HG02943 (cell line): ENCODE measurements around the gene PRMT7.

ENCODE experiments used
- ATAC-seq: cut with Tn5 transposase; IDR thresholded peaks from one replicate; pipeline ENCODE4 v1.9.1; 2021; ENCODE audit warnings: mild to moderate bottlenecking, low read depth, moderate library complexity; ENCODE audit not compliant: unreplicated experiment

Gene PRMT7

DNA sequence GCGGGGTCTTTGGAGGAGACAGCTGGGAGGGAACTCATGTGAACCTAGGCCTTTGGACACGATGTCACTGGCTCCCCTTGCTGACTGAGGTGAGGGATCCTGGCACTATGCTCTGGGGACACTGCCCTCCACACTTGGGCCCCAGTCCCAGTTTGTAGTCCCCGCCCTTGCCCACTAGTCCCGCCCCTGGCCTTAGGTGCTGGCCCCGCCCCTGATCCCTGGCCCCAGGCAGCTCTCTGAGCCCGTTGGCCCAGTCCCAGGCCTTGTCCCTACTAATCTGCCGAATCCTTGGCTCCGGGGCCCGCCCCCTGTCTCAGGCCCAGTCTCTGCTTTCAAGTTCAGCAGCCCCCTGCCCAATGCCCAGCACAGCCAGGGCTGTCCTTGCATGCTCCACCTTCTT lies 76.5 kb downstream of the PRMT7 start:
- no peak for ATAC-seq

DNA sequence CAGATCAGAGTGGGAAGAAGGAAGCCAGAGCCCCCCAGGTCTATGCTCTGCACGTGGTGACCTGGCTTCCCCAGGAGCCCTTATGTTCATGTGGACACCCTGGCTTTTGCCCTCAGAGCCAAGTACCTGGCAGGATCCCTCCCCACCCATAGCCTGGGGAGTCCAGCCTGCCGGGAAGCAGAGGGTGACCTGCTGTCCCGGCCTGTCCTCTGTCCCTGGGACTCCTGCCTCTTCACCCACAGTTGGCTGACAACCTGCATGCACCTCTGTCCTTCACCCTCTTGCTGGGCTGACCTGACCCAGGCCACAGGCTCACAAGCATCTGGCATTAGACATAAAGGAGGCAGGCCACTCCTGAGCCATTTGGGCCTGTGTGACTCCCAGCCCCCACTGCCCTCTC lies 77.3 kb downstream of the PRMT7 start:
- ATAC-seq: no peak

DNA sequence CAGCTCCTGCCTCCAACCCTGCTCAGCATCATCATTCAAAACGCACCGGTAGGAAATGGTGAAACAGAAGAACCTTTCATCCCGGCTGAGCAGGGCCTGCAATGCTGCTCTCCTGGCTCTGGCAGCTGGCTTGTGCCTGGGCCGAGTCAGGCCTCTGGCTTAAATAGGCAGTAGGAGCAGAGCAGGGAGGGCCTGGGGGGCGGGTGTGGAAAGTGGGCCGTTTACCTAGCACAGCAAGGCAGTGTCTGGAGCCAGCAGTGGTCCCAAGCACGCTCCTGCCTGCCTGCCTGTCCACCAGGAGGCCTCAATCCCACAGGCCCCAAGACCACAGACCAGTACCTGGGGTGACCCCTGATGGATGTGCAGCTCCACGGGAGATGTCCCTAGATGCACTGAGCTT lies 78.2 kb downstream of the PRMT7 start:
- ATAC-seq: no peak

DNA sequence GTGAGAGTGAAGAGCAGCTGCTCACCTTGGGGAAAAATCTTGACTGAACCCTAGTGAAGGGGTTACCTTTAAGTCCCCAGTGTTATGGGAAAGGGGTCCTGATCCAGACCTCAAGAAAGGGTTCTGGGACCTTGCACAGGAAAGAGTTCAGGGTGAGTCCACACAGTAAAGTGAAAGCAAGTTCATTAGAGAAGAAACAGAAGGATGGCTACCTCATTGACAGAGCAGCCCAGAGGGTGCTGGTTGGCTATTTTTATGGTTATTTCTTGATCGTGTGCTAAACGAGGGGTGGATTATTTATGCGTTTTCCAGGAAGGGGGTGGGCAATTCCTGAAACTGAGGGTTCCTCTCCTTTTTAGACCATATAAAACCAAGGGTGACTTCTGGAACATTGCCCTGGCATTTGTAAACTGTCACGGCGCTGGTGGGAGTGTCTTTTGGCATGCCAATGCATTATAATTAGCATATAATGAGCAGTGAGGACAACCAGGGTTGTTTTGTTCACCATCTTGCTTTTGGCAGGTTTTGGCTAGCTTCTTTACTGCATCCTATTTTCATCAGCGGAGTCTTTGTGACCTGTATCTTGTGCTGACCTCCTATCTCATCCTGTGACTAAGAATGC lies 79.0 kb downstream of the PRMT7 start:
- no peak for ATAC-seq

DNA sequence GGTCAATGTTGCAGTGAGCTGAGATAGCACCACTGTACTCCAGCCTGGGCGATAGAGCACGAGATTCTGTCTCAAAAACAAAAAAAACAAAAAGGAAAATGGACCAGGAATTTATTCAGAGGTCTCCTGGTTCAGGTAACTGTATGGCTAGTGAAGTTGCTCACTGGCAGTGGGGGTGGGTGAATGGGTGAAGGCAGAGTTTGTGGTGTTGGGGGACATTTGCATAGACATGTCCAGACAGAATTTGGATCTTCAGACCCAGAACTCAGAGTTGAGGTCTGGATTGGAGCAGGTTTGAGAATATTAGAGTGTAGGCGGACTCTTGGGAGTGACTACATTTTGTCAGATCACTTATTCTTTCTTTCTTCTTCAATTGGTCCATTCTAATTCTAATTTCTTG lies 82.5 kb downstream of the PRMT7 start:
- no peak for ATAC-seq

DNA sequence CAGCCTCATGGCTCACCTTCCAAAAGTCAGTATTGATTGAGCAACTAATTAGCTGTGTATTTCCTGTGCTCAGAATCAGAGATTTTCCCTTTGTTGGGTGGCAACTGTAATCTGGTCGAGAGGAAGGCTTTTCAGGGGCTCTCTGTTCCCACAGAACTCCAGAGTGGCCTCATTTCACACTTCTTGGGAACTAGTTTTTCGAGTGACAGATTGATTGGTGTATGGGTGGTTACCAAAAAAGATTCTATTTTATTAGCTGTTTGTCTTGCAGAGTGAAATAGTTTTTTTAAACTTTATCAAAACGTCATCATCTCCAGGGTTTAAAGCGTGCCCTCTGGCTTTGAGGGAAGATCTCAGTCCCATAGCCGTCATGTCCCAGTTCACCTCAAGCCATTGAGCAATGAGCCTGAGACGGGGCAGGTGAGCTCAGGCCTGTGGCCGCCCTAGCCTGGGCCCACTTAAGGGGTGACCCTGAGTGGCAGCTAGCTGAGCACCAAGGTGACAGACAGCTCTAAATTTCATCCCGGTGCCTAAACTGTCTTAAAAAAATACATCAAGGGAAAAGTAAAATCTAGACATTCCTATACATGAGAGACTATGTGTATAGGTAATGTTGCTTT lies 84.5 kb downstream of the PRMT7 start:
- ATAC-seq: no peak

DNA sequence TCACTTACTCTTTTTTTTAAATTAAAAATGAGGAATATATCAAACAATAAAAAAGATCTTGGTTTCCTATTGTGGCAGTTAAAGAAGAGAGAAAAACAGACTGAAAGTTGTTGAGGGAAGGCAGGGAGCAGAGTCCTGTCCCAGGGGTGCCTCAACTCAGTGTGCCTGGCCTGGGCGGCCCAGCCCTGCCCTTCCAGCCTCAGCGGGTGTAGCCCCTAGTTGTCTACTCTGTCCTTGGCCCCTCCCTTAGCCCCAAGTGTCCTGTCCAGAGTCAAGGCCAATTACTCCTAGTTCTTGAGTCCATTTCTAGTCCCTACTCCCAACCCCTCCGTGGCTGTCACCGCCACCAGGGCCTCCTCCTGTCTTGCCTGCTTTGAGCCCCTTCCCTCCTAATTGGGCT lies 85.0 kb downstream of the PRMT7 start:
- no peak for ATAC-seq

DNA sequence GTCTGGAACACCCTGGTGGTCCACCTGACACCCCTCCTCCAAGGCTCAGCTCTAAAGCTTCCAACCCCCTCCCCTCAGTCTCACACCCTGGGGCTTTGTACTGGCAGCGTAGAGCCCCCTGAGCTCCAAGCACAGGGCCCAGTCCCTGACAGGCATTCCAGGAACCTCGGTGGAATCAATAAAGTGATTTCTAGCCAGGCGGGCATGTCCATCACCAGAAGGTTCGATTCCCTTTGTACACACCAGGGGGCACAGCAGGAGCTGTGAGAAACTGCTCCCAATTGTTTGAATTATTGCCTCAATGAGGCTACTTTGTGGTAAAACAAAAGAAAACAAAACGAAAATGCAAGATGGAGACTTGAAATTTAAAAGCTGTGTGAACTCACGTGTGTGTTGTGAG lies 85.7 kb downstream of the PRMT7 start:
- no peak for ATAC-seq

DNA sequence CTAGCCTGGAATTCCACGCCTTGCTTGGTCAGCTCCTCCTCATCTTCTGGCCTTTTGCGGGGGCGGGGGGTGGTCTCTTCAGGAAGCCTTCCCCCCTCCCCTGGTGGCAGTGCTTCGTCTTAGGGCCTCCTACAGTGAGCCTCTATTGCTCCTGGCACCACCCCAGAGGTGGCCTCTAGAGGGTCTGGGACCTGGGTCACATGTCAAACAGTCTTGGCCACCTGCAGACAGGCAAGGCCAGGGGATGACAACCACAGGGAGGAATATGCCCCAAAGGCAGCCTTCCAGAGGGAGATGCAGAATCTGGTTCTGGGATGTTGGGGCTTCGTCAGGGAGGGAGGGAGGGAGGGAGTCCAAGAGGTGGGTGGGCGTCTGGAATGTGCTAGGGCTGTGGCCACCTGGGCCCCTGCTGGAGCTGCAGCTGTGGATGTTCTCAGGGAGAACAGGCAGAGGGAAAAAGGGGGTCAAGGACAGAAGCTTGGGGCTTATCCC lies 86.9 kb downstream of the PRMT7 start:
- no peak for ATAC-seq

DNA sequence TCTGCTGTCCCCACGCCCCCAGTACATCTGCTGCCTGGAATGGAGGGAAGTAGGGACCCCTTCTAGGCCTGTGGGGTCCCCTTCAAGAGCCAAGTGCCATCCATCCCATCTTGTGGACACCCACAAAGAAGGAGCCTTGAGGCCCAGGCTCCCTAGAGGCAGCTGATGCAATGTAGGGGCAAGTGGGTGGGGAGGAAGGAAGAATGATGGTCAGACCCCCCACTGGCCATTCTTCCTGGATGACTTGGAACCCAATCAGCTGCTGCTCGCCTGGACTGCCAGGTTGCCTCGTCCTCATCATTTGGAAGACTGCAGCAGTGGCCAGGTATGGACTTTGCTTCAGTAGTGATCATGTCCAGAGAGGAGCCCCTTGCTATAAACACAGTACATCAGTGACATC lies 88.6 kb downstream of the PRMT7 start:
- no peak for ATAC-seq

DNA sequence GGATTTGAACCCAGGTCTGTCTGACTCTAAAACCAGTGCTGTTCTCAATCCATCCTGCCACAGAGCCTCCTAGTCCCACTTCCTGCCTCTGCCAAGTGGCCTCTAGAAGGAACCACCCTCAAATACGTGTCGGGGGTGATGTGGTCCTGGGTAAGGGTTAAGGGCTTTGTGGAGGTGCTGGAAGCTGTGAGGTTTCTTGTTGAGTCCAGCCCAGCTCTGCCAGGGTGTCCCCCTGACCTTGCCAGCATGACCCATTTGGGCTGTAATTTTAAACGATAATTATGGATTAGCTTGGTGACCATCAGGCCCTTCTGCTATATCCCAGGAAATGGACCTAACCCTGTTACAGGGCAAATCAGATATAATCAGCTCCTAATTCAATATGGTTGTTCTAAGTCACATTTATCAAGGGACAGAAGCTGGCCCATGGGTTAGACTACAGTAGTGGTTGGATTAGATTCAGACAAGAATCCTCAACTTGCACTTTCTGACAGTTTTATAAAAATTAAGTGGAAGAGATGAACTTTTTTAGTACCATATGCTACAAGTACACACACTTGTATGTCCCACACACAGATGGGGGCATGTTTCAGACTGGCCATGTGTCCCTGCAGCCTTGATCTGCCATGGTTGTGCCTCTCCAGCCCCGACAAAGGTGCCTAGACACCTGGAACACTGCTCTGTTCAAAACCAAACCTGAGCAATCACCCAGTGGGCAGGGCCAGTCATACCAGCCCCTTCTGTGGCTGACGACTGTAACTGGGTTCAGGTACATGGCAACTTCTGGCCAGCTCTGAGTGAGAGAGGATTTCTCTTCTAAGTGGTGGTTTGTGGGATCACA lies 89.5 kb downstream of the PRMT7 start:
- ATAC-seq: no peak

DNA sequence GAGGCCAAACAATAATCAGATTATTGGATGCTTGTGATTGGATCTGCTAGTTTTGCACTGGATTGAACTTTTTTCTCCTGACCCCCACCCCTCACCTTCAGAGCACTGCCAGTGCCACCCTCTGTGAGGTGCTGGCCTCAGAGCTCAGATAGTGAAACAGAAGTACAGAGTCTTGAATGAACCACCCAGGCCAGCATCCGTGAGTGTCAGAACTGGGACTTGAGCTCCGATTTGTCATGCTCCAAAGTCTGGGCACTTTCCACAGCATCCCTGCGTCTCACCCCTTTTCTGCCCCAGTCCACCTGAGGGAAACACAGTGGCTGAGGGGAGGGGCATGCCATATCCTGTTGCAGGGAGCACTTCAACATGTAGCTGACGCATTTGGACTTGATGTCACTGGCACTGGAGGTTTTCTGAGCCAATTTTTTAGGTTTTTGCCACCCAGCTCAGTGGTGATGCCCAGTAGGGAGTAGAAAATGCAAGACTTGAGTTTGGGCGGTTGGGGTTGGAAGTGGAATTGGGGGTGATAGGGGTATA lies 90.2 kb downstream of the PRMT7 start:
- ATAC-seq: no peak

DNA sequence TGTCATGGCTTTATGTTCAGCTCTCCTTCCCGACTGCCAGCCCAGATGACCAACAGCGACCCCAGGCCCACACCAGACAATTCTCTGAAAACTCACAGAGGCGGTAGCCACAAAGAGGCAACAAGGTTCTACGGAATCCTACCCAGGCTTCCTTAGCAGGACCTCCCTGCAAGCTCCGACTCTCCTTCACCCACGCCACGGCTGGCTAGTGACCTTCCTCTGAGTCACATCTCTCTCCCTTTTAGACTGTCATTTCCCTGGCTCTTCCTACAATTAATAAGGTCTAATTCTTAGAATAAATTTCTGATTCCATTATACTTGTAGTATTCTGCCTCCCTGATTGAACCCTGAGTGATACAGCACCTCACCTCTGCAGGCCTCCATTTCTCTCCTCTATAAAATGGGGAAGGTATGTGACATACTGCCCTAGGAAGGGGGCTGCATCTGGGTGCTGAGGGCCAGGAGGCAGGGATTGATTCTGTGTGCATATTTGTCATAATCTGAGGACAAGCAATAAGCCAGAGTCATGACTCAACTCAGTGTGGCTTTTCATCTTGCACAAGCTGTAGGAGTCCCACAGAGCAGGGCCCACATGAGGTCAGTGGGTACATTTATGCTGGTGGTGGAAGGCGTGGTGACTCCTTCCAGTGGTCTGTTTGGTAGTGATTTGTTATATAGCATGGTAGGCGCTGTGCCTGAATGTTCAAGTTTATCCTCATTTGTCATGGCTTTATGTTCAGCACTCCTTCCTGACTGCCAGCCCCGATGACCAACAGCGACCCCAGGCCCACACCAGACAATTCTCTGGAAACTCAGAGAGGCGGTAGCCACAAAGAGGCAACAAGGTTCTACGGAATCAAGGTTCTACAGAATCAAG lies 91.3 kb downstream of the PRMT7 start:
- ATAC-seq: no peak

DNA sequence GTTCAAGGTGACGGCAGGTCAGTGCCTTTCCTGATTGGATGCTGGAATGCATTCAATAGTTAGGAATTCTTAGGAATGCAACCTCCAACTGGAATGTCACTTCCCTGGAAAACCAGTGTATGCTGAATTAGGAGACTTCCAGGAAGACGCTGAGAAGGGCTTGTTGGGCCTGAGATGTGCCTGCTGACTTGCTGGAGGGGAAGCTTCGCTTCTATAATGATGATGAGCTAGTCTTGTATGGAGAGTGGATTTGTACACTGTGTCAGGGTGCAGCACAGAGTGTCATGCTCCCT lies 91.9 kb downstream of the PRMT7 start:
- ATAC-seq: no peak

DNA sequence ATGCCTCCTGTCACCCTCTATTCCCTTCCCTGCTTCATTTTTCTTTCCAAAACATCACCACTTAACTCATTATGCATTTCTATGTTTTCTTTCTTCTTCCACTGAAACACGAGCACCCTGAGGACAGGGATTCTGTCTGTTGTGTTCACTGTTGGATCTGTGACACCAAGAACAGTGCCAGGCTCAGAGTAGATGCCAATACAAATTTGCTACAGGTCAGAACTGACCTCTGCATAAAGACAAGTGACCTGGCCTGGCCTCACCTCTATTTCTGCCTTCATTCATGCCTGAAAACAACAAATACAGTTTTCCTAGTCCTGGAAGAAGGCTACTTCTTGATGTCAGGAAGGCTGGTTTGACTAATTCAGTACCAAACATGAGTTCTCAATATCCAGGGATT lies 92.4 kb downstream of the PRMT7 start:
- no peak for ATAC-seq

DNA sequence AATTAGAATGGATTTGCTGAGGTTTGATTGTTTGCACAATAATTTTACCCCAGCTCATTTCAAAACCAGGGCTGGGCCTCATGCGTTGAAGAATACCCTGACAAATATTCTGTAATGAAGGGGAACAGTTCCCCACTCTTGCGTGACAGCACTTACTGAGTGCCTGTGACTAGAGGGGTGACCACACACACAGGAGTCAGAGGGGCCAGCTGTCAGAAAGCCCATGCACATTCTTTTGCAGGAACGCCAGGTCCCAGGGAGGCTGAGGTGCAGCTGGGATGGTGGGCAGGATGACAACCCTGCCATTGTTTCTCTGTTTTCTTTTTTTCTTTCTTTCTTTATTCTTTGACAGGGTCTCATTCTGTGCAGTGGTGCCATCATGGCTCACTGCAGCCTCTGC lies 92.9 kb downstream of the PRMT7 start:
- no peak for ATAC-seq

DNA sequence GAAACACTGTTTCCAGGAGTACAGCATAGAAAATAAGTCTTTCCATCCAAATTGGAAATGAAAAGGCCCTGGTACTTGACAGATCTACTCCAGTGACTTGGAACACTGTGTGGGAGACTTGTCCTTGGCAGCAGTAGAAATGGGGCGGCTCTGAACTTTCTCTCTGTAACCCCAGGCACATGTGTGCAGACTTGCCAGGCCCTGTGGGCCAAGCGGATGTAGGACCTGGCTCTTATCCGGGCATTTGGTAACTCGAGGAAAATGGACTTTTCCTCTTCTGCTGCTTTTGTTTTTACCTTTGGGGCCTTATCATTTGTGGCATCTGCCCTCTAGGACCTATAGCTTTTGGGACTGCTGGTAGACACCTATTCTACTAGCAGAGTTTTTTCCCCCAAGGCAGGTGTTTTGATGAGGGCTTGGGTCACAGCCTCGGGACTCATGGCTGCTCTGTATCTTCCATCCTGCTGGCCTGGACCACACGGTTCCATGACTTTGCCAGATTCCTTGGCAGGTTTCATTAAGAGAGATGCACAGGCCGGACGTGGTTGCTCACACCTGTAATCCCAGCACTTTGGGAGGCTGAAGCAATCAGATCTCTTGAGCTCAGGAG lies 94.0 kb downstream of the PRMT7 start:
- no peak for ATAC-seq

DNA sequence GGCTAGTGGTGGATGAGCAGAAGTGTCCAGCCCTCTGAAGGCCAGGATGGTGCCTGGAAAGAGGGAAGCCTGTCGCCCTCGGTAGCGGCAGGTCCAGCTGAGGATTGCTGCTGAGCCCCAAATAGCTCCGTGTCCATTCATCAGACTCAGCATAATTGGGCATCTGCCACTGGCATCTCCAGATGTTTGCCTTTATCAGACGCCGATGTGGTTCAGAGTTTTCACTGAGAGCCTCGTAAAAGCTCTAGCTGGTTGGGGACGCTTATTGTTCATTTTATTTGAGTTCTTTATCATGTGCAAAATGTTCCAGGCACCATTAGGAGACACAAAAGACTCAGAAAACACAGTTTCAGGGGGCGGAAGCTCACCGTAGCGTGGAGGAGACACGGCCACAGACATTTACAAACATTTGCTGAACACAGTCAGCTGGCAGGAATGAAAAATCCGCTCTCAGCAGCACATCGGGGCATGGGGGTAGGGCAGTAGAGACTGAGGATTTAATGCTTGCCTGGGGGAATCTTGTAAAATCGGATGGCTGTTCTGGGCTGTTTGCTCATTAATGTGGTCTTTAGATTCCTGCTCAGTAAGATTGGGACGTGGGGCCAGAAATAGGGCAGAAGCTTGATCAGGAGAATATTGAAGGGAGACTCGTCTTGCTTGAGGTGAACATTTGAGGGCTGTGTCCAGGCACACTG lies 95.8 kb downstream of the PRMT7 start:
- no peak for ATAC-seq
